Gastrocnemius medialis (tissue), 4 donors: Measurements from ENCODE around the gene ITPR1. TPM values are rescaled to one million over a fixed set of nuclear protein-coding genes. Genes with fewer than 3 reads are reported as not detected.

Source experiments
- ATAC-seq, 2 donors: fragments of 150-250 bp; one replicate each; pipeline ENCODE4 v1.9.1; 2016
- DNase-seq, 2 donors: peaks; one replicate each; pipeline ENCODE4 v3.0.0-alpha.2; 2019
- H3K27ac ChIP-seq, 4 donors: fragments of 200-600 bp; sonication (generic); 1 replicate in 1 of 4; 2 replicates in 3 of 4; pipeline ENCODE4 v1.5.1; 2016 to 2018; ENCODE audit warnings: mild to moderate bottlenecking in 2 of 4, moderate library complexity in 1 of 4
- H3K27me3 ChIP-seq, 3 donors: fragments of 200-600 bp; sonication (generic) in 2 of 3; 1 replicate in 1 of 3; 2 replicates in 2 of 3; pipeline versions ENCODE4 v1.5.1 to v1.6.0; 2016 to 2019; ENCODE audit warnings: mild to moderate bottlenecking in 1 of 3, moderate library complexity in 1 of 3
- H3K36me3 ChIP-seq, 2 donors: fragments of 200-600 bp; sonication (generic) in 1 of 2; one replicate each; pipeline ENCODE4 v1.5.1; 2017 to 2018
- H3K4me1 ChIP-seq, 2 donors: fragments of 200-600 bp; sonication (generic) in 1 of 2; one replicate each; pipeline ENCODE4 v1.5.1; 2016 to 2017; ENCODE audit warnings: mild to moderate bottlenecking in 2 of 2
- H3K4me3 ChIP-seq, 4 donors: fragments of 200-600 bp; sonication (generic) in 3 of 4; 1 replicate in 1 of 4; 2 replicates in 3 of 4; pipeline ENCODE4 v1.5.1; 2016 to 2019; ENCODE audit warnings: mild to moderate bottlenecking in 2 of 4
- H3K9me3 ChIP-seq, 3 donors: fragments of 200-600 bp; sonication (generic) in 2 of 3; 1 replicate in 1 of 3; 2 replicates in 2 of 3; pipeline ENCODE4 v1.5.1; 2016 to 2019
- POLR2A ChIP-seq, 2 donors: fragments of 450-650 bp; IDR thresholded peaks; one replicate each; pipeline ENCODE4 v1.6.1; 2017; ENCODE audit warnings: antibody characterized with exemption in 2 of 2, mild to moderate bottlenecking in 2 of 2, moderate library complexity in 2 of 2
- in situ Hi-C, 4 donors: fragments of 200-750 bp; cut with MboI; loops; one replicate each; pipeline versions ENCODE4 v1.15.0 to v1.8.0; 2017; ENCODE audit warnings: low sequenced_read_pairs in 4 of 4
- intact Hi-C: fragments of 100-400 bp; cut with DNase I; formaldehyde crosslinking; loops from one replicate; pipeline ENCODE4 v1.15.1; 2023; ENCODE audit warnings: low total_unique reads
- total RNA-seq, 4 donors: library from RNA; depleted of rRNA; stranded (reverse); fragments of >200 nt; gene quantifications; one replicate each; pipeline versions ENCODE4 v1.1.0 to v1.2.3, GENCODE V29; 2016
- TF ChIP-seq, protein P1 (sequence below), 5 experiments: fragments of 450-650 bp in 3 of 5; fragments of 200-600 bp in 2 of 5; sonication (generic) in 2 of 5; IDR thresholded peaks in 4 of 5; conservative IDR thresholded peaks in 1 of 5; 1 replicate in 4 of 5; 2 replicates in 1 of 5; pipeline ENCODE4 v1.5.1; 2016 to 2019; ENCODE audit warnings: antibody characterized with exemption in 5 of 5, mild to moderate bottlenecking in 3 of 5, moderate library complexity in 3 of 5

Gene ITPR1
- total RNA-seq, 4 donors from 2014 or later = 5.5 to 21.7 (median 11.3) TPM

DNA sequence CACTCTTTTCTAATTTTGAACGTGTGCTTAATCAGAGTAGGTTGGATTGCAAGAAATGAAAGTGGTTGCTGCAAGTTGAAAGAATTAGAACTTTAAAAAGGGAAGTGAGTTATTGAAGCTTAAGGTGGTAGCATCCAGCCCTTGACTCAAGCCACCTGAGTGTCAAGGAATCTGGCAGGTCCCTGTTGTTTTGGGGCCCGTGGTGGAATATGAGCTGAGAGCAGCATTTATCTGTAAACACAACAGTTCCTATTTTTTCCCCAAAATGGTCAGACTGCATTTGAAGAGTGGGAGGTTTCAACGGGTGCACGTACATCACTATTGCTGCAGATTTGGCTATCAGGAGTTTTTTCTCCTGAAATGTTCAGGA lies 1.7 kb downstream of the ITPR1 start:
- no peaks in the 10 kb centered on the region for H3K36me3 ChIP-seq
- peaks cover 16 to 25% of the 10 kb centered on the region in 2 donors for H3K4me1 ChIP-seq
- DNase-seq = no peak
- intact Hi-C loops (loop anchor here (5.0 to 10.0 kb wide), 5 partner anchors 87 to 700 kb away; partner anchors contain the start of genes ARL8B and SETMAR), in situ Hi-C loops (no loop called here)
- H3K9me3 ChIP-seq = no peaks in the 10 kb centered on the region
- H3K4me3 ChIP-seq = peak overlapping the region in 2 of 4 donors; percentile 78 to 82
- no peak for ATAC-seq
- no peak for TF ChIP-seq POLR2A (IDR thresholded peaks at IDR 0.05)
- TF ChIP-seq, protein P1, sequence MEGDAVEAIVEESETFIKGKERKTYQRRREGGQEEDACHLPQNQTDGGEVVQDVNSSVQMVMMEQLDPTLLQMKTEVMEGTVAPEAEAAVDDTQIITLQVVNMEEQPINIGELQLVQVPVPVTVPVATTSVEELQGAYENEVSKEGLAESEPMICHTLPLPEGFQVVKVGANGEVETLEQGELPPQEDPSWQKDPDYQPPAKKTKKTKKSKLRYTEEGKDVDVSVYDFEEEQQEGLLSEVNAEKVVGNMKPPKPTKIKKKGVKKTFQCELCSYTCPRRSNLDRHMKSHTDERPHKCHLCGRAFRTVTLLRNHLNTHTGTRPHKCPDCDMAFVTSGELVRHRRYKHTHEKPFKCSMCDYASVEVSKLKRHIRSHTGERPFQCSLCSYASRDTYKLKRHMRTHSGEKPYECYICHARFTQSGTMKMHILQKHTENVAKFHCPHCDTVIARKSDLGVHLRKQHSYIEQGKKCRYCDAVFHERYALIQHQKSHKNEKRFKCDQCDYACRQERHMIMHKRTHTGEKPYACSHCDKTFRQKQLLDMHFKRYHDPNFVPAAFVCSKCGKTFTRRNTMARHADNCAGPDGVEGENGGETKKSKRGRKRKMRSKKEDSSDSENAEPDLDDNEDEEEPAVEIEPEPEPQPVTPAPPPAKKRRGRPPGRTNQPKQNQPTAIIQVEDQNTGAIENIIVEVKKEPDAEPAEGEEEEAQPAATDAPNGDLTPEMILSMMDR (IDR thresholded peaks at IDR 0.05 in 4 of 5, conservative IDR thresholded peaks at IDR 0.05 in 1 of 5) = no peak
- H3K27me3 ChIP-seq = no peaks in the 10 kb centered on the region
- peak overlapping the region in 2 of 4 donors; percentile 9 to 90 for H3K27ac ChIP-seq

DNA sequence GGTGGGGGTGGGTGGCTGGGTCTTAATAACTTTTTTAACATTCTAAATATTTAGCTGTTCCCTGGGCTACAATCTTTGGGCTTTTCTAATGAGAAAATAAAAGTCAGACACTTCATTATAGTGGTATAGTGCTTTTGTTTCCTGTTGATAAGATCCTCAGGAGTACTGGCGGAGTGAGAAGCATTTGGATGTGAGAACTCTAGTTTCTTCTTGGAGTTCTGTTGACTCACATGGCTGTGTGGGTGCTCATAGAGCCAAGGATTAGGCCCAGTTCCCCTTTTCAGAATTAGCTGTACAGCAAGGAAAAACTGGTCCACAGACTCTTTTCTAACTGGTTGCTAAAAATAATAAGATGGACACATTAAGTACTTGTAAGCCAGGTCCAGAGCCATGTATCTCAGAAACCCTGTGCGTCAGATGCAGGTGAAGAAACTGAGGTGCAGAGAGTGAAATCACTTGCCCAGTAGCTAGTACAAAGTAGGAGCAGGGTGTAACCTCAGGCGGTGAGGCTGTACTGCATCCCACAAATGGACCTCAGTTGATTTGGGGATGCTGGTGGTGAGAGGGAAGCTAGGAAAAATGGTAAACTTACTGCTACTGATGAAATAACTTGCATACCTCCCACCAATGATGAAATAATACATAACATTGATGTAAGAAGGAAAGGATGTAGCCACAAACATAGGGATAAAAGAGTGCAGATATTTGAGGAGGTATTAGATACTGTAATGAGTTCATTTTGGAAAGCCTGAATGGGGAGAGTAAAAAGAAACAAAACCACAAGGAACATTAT lies 2.3 kb downstream of the ITPR1 start:
- no peaks in the 10 kb centered on the region for H3K27me3 ChIP-seq
- H3K4me1 ChIP-seq = peaks cover 16 to 25% of the 10 kb centered on the region in 2 donors
- no peak for ATAC-seq
- H3K27ac ChIP-seq = peak overlapping the region in 1 of 4 donors; percentile 9
- peak overlapping the region in 1 of 4 donors; percentile 82 for H3K4me3 ChIP-seq
- intact Hi-C loops (loop anchor here (10.0 kb wide), 3 partner anchors 629 to 699 kb away; partner anchors contain the start of gene ARL8B), in situ Hi-C loops (no loop called here)
- no peaks in the 10 kb centered on the region for H3K36me3 ChIP-seq
- DNase-seq = no peak
- H3K9me3 ChIP-seq = no peaks in the 10 kb centered on the region
- TF ChIP-seq, protein P1 (IDR thresholded peaks at IDR 0.05 in 4 of 5, conservative IDR thresholded peaks at IDR 0.05 in 1 of 5) = no peak
- no peak for TF ChIP-seq POLR2A (IDR thresholded peaks at IDR 0.05)

DNA sequence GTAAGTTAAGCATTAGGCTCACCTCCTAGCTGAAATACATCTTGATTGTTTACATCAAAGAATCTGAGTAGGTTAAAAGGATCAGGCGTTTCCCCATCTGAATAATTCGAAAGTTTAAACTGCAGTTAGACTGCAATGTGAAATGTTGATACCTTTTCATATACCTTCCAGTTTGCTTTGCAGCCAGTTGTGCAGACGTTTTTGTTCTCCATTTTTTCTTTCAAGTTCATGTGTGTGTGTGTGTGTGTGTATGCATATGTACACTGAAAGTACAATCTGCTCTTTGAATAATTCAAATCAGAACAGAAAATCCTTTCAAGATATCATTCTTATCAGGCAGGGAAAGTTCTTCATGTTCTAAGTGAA lies 2.9 kb downstream of the ITPR1 start:
- intact Hi-C loops (loop anchor here (10.0 kb wide), 3 partner anchors 629 to 699 kb away; partner anchors contain the start of gene ARL8B), in situ Hi-C loops (no loop called here)
- DNase-seq = no peak
- TF ChIP-seq, protein P1 (IDR thresholded peaks at IDR 0.05 in 4 of 5, conservative IDR thresholded peaks at IDR 0.05 in 1 of 5) = no peak
- TF ChIP-seq POLR2A (IDR thresholded peaks at IDR 0.05) = no peak
- no peak for ATAC-seq
- Histone ChIP-seq H3K36me3 (no peaks in the 10 kb centered on the region), H3K9me3 (no peaks in the 10 kb centered on the region), H3K27me3 (no peaks in the 10 kb centered on the region), H3K27ac (no peak overlapping the region), H3K4me1 (peaks cover 16 to 25% of the 10 kb centered on the region in 2 donors), H3K4me3 (no peak overlapping the region)

DNA sequence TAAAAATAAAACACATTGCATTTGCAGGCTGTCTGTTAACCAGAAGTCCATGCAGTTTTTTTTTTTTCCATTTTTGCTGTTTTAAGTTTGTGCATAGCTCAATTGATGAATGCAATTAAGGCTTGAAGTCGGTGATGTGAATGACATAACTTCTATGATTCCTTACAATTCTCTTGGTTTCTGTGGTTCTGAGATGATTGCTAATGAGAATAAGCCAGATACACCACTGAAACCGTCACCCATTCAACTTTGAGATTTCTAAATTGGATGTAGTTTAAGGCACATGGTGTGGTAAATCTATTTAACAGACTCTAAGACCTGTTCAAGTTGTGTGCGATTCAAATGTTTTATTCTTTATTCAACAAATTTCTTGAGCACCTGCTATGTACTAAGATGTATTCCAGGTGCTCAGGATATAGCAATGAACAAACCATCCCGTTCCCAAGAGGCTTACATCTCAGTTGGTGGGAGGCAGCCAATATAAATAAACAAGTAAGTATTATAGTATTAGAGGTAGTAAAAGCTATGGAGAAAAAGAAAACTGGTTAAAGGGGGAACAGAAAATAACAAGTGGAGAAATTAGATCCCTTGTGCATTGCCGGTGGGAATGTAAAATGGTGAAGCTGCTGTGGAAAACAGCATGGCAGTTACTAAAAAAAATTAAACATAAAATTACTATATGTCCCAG lies 4.0 kb downstream of the ITPR1 start:
- in situ Hi-C loops = no loop called here
- no peak overlapping the region for H3K4me3 ChIP-seq
- DNase-seq (no peak), ATAC-seq (no peak)
- intact Hi-C loops = loop anchor here (10.0 kb wide), 3 partner anchors 628 to 698 kb away; partner anchors contain the start of gene ARL8B
- H3K27me3 ChIP-seq = no peaks in the 10 kb centered on the region
- no peaks in the 10 kb centered on the region for H3K9me3 ChIP-seq
- no peak overlapping the region for H3K27ac ChIP-seq
- H3K4me1 ChIP-seq = peaks cover 9 to 19% of the 10 kb centered on the region in 2 donors
- H3K36me3 ChIP-seq = no peaks in the 10 kb centered on the region
- no peak for TF ChIP-seq POLR2A (IDR thresholded peaks at IDR 0.05)
- TF ChIP-seq, protein P1 (IDR thresholded peaks at IDR 0.05 in 4 of 5, conservative IDR thresholded peaks at IDR 0.05 in 1 of 5) = no peak
